GM19397 (cell line): ENCODE data around the gene ALDH1A2.
"Not testable (repeated sequence)": the region's sequence is repeated elsewhere in the genome, so short reads cannot be mapped to it uniquely, and the experiment has no call there.

Experiments
- ATAC-seq: cut with Tn5 transposase; IDR thresholded peaks from one replicate; pipeline ENCODE4 v1.9.1; 2021; ENCODE audit warnings: mild to moderate bottlenecking, moderate library complexity; ENCODE audit not compliant: unreplicated experiment

The ALDH1A2 gene

GRCh38 chr15:58043192-58043903 is 22.2 kb downstream of the ALDH1A2 start:
- ATAC-seq: no peak

- ATAC-seq: no peak
Measured at GRCh38 chr15:58042006-58042405, 23.5 kb downstream of the ALDH1A2 start.

- no peak for ATAC-seq
Measured at GRCh38 chr15:58040150-58040549, 25.4 kb downstream of the ALDH1A2 start.

GRCh38 chr15:58039079-58040035 is 26.2 kb downstream of the ALDH1A2 start:
- ATAC-seq: no peak

GRCh38 chr15:58038426-58039078 is 27.0 kb downstream of the ALDH1A2 start:
- ATAC-seq: no peak

- no peak for ATAC-seq
Measured at GRCh38 chr15:58037723-58038301, 27.7 kb downstream of the ALDH1A2 start.

GRCh38 chr15:58036579-58036978 is 28.9 kb downstream of the ALDH1A2 start:
- no peak for ATAC-seq

GRCh38 chr15:58028392-58028791 is 37.1 kb downstream of the ALDH1A2 start:
- not testable (repeated sequence) for ATAC-seq

GRCh38 chr15:58026552-58026951 is 39.0 kb downstream of the ALDH1A2 start:
- ATAC-seq: no peak

- no peak for ATAC-seq
Measured at GRCh38 chr15:58026051-58026450, 39.5 kb downstream of the ALDH1A2 start.

GRCh38 chr15:58021332-58022230 is 43.9 kb downstream of the ALDH1A2 start:
- no peak for ATAC-seq

- no peak for ATAC-seq
Measured at GRCh38 chr15:58019503-58020376, 45.8 kb downstream of the ALDH1A2 start.

- no peak for ATAC-seq
Measured at GRCh38 chr15:58017869-58018268, 47.6 kb downstream of the ALDH1A2 start.

GRCh38 chr15:58016581-58017175 is 48.8 kb downstream of the ALDH1A2 start:
- ATAC-seq: no peak

GRCh38 chr15:58015565-58015964 is 49.9 kb downstream of the ALDH1A2 start:
- ATAC-seq: no peak

- ATAC-seq: no peak
Measured at GRCh38 chr15:58014470-58014869, 51.0 kb downstream of the ALDH1A2 start.

GRCh38 chr15:58014040-58014439 is 51.5 kb downstream of the ALDH1A2 start:
- ATAC-seq: no peak

- ATAC-seq: no peak
Measured at GRCh38 chr15:58010983-58011382, 54.5 kb downstream of the ALDH1A2 start.

GRCh38 chr15:58003810-58004209 is 61.7 kb downstream of the ALDH1A2 start:
- ATAC-seq: no peak
